HepG2 (cell line): ENCODE data around the gene ZBTB18. TPM values are rescaled to one million over a fixed set of nuclear protein-coding genes. Genes with fewer than 3 reads are reported as not detected.
A peak's percentile ranks its signal among the peaks of the same experiment; 100 is the strongest.

Experiments used
- GABPB1 ChIP-seq: IDR thresholded peaks from 2 replicates; pipeline ENCODE4 v1.6.1; 2016; ENCODE audit warnings: mild to moderate bottlenecking, missing genetic modification reagents, moderate library complexity, missing compliant biosample characterization
- GRHL1 ChIP-seq: sonication (generic); formaldehyde crosslinking; conservative IDR thresholded peaks from 2 replicates; pipeline ENCODE4 v1.8.0; 2022; ENCODE audit warnings: missing genetic modification reagents
- MED8 ChIP-seq: sonication (generic); formaldehyde crosslinking; IDR thresholded peaks from 2 replicates; pipeline ENCODE4 v1.8.1; 2023; ENCODE audit warnings: mild to moderate bottlenecking, missing genetic modification reagents; ENCODE audit not compliant: insufficient replicate concordance
- NFATC3 ChIP-seq: sonication (generic); formaldehyde crosslinking; IDR thresholded peaks from 2 replicates; pipeline ENCODE4 v1.5.1; 2020; ENCODE audit warnings: mild to moderate bottlenecking, missing genetic modification reagents
- NR1H2 ChIP-seq: sonication (generic); formaldehyde crosslinking; IDR thresholded peaks from 2 replicates; pipeline ENCODE4 v1.8.1; 2022; ENCODE audit warnings: low read depth, missing genetic modification reagents, borderline replicate concordance
- PITX1 ChIP-seq: sonication (generic); formaldehyde crosslinking; IDR thresholded peaks from 2 replicates; pipeline ENCODE4 v1.5.1; 2020; ENCODE audit warnings: mild to moderate bottlenecking, missing genetic modification reagents
- SP1 ChIP-seq, 2 experiments: fragments of 450-650 bp in 1 of 2; sonication (generic) in 1 of 2; formaldehyde crosslinking in 1 of 2; IDR thresholded peaks; 2 replicates each; pipeline versions ENCODE4 v1.4.0 to v1.6.1; 2016 to 2020; ENCODE audit warnings: missing genetic modification reagents in 1 of 2
- STAT5B ChIP-seq: sonication (generic); formaldehyde crosslinking; IDR thresholded peaks from 2 replicates; pipeline ENCODE4 v1.4.0; 2020; ENCODE audit warnings: missing genetic modification reagents
- TBX3 ChIP-seq: fragments of 450-650 bp; IDR thresholded peaks from 2 replicates; pipeline ENCODE4 v1.6.1; 2017; ENCODE audit warnings: antibody characterized with exemption, mild to moderate bottlenecking, inconsistent platforms, borderline replicate concordance
- ZFYVE20 ChIP-seq: sonication (generic); formaldehyde crosslinking; IDR thresholded peaks from 2 replicates; pipeline ENCODE4 v1.8.0; 2023; ENCODE audit warnings: low read depth, mild to moderate bottlenecking, moderate library complexity, missing genetic modification reagents, borderline replicate concordance
- ZNF12 ChIP-seq: sonication (generic); formaldehyde crosslinking; IDR thresholded peaks from 2 replicates; pipeline ENCODE4 v1.5.0; 2020; ENCODE audit warnings: missing genetic modification reagents
- ZNF441 ChIP-seq: sonication (generic); formaldehyde crosslinking; IDR thresholded peaks from 2 replicates; pipeline ENCODE4 v1.7.0; 2021; ENCODE audit warnings: missing genetic modification reagents, borderline replicate concordance
- ZNF580 ChIP-seq: IDR thresholded peaks from 2 replicates; pipeline ENCODE4 v1.6.1; 2016; ENCODE audit warnings: low read depth, borderline replicate concordance
- ZNF747 ChIP-seq: sonication (generic); formaldehyde crosslinking; IDR thresholded peaks from 2 replicates; pipeline ENCODE4 v1.8.1; 2023; ENCODE audit warnings: missing genetic modification reagents, mild to moderate bottlenecking, borderline replicate concordance
- ZNF850 ChIP-seq: sonication (generic); formaldehyde crosslinking; conservative IDR thresholded peaks from 2 replicates; pipeline ENCODE4 v1.9.0; 2021; ENCODE audit warnings: mild to moderate bottlenecking, missing genetic modification reagents
- polyA plus RNA-seq, 8 experiments: library from polyadenylated mRNA; depleted of rRNA in 3 of 8; stranded (reverse) in 7 of 8; unstranded in 1 of 8; fragments of >200 nt; fragmentation: Illumina TruSeq in 4 of 8; extraction: Trizol in 4 of 8; gene quantifications; 2 replicates each; pipeline versions ENCODE4 v1.2.1 to v1.2.3, GENCODE V29; 2011 to 2016; ENCODE audit warnings: low read depth in 4 of 8, missing spikeins in 1 of 8, mixed read lengths in 1 of 8; ENCODE audit not compliant: insufficient read depth in 1 of 8
- total RNA-seq, 5 experiments: library from RNA; depleted of rRNA; stranded (reverse); fragments of >200 nt; fragmentation: Illumina TruSeq; extraction: Trizol; gene quantifications; 2 replicates each; pipeline ENCODE4 v1.2.3, GENCODE V29; 2016; ENCODE audit warnings: low read depth in 1 of 5
- TF ChIP-seq, protein P1 (sequence below): sonication (generic); formaldehyde crosslinking; IDR thresholded peaks from 2 replicates; pipeline ENCODE4 v1.4.0; 2020; ENCODE audit warnings: missing genetic modification reagents
- TF ChIP-seq, protein P2 (sequence below): sonication (generic); formaldehyde crosslinking; IDR thresholded peaks from 2 replicates; pipeline ENCODE4 v1.4.0; 2020; ENCODE audit warnings: mild to moderate bottlenecking, missing genetic modification reagents
- TF ChIP-seq, protein P3 (sequence below): sonication (generic); formaldehyde crosslinking; IDR thresholded peaks from 2 replicates; pipeline ENCODE4 v1.5.0; 2020; ENCODE audit warnings: mild to moderate bottlenecking, missing genetic modification reagents, borderline replicate concordance

The ZBTB18 gene
- total and polyA plus RNA-seq, 2 of the 13 experiments (the other 11 are each of a cell fraction or from before 2014, with no cell fraction given), result 3.1 to 4.3 TPM

- TF ChIP-seq GRHL1 (CRISPR knock-in tag) (no peak), NFATC3 (CRISPR knock-in tag) (no peak), ZNF850 (CRISPR knock-in tag) (no peak), GABPB1 (CRISPR knock-in tag) (peak; percentile 83; the same call in 1 of the 2 replicates), STAT5B (CRISPR knock-in tag) (no peak), SP1 (IDR thresholded peaks at IDR 0.05) (no peak), SP1 (CRISPR knock-in tag; IDR thresholded peaks at IDR 0.05) (no peak), ZNF441 (0 out of 2 replicates have a peak, but pooled peaks have one; percentile 35), TBX3 (no peak), NR1H2 (CRISPR knock-in tag) (no peak), ZNF580 (CRISPR knock-in tag) (peak; percentile 82; the same call in 1 of the 2 replicates), MED8 (CRISPR knock-in tag) (no peak), PITX1 (CRISPR knock-in tag) (no peak; the same call in 1 of the 2 replicates), ZNF12 (CRISPR knock-in tag) (no peak), ZNF747 (CRISPR knock-in tag) (peak; percentile 79), ZFYVE20 (CRISPR knock-in tag) (no peak)
- TF ChIP-seq, protein P1, sequence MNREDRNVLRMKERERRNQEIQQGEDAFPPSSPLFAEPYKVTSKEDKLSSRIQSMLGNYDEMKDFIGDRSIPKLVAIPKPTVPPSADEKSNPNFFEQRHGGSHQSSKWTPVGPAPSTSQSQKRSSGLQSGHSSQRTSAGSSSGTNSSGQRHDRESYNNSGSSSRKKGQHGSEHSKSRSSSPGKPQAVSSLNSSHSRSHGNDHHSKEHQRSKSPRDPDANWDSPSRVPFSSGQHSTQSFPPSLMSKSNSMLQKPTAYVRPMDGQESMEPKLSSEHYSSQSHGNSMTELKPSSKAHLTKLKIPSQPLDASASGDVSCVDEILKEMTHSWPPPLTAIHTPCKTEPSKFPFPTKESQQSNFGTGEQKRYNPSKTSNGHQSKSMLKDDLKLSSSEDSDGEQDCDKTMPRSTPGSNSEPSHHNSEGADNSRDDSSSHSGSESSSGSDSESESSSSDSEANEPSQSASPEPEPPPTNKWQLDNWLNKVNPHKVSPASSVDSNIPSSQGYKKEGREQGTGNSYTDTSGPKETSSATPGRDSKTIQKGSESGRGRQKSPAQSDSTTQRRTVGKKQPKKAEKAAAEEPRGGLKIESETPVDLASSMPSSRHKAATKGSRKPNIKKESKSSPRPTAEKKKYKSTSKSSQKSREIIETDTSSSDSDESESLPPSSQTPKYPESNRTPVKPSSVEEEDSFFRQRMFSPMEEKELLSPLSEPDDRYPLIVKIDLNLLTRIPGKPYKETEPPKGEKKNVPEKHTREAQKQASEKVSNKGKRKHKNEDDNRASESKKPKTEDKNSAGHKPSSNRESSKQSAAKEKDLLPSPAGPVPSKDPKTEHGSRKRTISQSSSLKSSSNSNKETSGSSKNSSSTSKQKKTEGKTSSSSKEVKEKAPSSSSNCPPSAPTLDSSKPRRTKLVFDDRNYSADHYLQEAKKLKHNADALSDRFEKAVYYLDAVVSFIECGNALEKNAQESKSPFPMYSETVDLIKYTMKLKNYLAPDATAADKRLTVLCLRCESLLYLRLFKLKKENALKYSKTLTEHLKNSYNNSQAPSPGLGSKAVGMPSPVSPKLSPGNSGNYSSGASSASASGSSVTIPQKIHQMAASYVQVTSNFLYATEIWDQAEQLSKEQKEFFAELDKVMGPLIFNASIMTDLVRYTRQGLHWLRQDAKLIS (CRISPR knock-in tag), result no peak
- TF ChIP-seq, protein P2, sequence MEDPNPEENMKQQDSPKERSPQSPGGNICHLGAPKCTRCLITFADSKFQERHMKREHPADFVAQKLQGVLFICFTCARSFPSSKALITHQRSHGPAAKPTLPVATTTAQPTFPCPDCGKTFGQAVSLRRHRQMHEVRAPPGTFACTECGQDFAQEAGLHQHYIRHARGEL (CRISPR knock-in tag), result no peak
- TF ChIP-seq, protein P3, sequence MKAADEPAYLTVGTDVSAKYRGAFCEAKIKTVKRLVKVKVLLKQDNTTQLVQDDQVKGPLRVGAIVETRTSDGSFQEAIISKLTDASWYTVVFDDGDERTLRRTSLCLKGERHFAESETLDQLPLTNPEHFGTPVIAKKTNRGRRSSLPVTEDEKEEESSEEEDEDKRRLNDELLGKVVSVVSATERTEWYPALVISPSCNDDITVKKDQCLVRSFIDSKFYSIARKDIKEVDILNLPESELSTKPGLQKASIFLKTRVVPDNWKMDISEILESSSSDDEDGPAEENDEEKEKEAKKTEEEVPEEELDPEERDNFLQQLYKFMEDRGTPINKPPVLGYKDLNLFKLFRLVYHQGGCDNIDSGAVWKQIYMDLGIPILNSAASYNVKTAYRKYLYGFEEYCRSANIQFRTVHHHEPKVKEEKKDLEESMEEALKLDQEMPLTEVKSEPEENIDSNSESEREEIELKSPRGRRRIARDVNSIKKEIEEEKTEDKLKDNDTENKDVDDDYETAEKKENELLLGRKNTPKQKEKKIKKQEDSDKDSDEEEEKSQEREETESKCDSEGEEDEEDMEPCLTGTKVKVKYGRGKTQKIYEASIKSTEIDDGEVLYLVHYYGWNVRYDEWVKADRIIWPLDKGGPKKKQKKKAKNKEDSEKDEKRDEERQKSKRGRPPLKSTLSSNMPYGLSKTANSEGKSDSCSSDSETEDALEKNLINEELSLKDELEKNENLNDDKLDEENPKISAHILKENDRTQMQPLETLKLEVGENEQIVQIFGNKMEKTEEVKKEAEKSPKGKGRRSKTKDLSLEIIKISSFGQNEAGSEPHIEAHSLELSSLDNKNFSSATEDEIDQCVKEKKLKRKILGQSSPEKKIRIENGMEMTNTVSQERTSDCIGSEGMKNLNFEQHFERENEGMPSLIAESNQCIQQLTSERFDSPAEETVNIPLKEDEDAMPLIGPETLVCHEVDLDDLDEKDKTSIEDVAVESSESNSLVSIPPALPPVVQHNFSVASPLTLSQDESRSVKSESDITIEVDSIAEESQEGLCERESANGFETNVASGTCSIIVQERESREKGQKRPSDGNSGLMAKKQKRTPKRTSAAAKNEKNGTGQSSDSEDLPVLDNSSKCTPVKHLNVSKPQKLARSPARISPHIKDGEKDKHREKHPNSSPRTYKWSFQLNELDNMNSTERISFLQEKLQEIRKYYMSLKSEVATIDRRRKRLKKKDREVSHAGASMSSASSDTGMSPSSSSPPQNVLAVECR (CRISPR knock-in tag), result peak; percentile 85; the same call in 1 of the 2 replicates
These were observed 3.3 kb upstream of the ZBTB18 start (continued) for GRCh38 chr1:244047621-244048255.
